ENCODE data around the gene PRSS38.

PRSS38 gene

DNA sequence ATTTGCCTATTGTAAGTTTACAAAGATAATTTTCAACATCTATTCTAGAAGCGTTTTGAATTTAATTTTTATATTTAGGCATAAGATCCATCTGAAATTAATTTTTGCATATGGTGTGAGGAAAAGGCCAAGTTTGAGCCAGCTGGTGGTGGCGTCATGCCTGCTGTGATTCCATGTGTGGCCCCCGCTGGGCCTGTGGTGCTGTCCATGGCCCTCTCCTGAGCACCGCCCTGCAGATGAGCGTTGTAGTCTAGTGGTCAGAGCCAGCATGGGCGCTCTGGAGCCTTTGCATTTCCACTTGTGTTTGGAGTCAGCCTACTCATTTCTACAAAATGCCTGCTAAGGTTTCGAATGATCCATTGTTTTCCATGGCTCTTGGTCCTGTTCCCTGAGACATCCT lies 22.7 kb downstream of the PRSS38 start:
- no peak for TF ChIP-seq CTCF (conservative IDR thresholded peaks at IDR 0.05)
- H3K27ac ChIP-seq: no peak overlapping the region

GRCh38 chr1:227841096-227841495 lies 25.6 kb downstream of the PRSS38 start:
- no peak overlapping the region for H3K27ac ChIP-seq
- TF ChIP-seq CTCF (conservative IDR thresholded peaks at IDR 0.05): no peak

- no peak for TF ChIP-seq CTCF (conservative IDR thresholded peaks at IDR 0.05)
- no peak overlapping the region for H3K27ac ChIP-seq
These were observed 29.1 kb downstream of the PRSS38 start for GRCh38 chr1:227844320-227845146.

DNA sequence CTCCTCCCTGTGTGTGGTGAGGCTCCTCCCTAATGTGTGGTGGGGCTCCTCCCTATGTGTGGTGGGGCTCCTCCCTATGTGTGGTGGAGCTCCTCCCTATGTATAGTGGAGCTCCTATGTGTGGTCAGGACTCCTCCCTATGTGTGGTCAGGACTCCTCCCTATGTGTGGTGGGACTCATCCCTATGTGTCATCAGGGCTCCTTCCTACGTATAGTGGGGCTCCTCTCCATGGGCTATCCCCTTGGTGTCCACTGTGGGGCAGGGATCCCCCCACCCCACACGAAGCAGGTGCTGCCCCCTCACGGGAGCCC lies 29.6 kb downstream of the PRSS38 start:
- H3K27ac ChIP-seq: peak overlapping the region; percentile 69
- no peak for TF ChIP-seq CTCF (conservative IDR thresholded peaks at IDR 0.05)

- H3K27ac ChIP-seq: peak overlapping the region; percentile 69
- TF ChIP-seq CTCF (conservative IDR thresholded peaks at IDR 0.05): no peak
These were observed 30.0 kb downstream of the PRSS38 start for GRCh38 chr1:227845519-227845918.

- TF ChIP-seq CTCF (conservative IDR thresholded peaks at IDR 0.05): no peak
- peak overlapping the region; percentile 69 for H3K27ac ChIP-seq
These were observed 30.9 kb downstream of the PRSS38 start for GRCh38 chr1:227846265-227846858.

DNA sequence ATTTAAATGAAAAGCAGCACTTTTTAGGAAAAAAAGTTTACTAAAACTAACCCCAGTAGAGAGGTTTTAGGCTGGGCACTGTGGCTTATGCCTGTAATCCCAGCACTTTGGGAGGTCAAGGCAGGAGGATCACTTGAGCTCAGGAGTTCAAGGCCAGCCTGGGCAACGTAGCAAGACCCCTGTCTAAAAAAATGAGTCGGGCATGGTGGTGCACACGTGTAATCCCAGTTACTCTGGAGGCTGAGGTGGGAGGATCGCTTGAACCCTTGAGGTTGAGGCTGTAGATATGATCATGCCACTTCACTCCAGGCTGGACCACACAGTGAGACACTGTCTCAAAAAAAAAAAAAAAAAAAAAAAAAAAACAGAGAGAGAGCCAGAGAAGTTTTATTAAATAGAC lies 31.6 kb downstream of the PRSS38 start:
- H3K27ac ChIP-seq: peak overlapping the region; percentile 69

DNA sequence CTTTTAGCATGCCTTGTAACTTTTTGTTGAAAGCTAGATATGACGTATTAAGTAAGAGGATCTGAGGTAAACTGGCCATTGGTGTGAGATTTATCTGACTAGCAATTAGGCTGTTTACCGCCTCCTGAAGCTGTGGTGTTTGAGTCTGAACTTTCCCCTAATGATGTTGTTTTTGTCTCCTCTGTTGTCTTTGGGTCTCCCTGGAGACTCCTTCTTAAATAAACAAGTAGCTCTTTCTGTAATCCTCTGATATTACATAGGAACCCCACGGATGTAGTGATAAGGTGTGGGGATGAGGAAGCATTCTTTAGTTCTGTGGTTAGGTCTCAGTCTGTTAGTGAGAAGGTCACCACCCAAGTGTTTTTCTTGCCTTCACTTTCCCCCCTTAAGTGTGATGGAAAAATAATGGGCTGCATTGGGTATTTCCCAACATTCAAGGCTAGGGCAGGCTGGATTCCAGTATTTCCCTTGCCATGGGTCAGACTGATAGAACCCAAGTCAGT lies 33.0 kb downstream of the PRSS38 start:
- no peak for TF ChIP-seq CTCF (conservative IDR thresholded peaks at IDR 0.05)
- no peak overlapping the region for H3K27ac ChIP-seq

Measured in VCaP (cell line).